Thyroid gland (tissue), 4 donors: Measurements from ENCODE around the gene IFNL4. TPM values are rescaled to one million over a fixed set of nuclear protein-coding genes. Genes with fewer than 3 reads are reported as not detected.

Source experiments
- DNase-seq, 2 donors: peaks; one replicate each; pipeline ENCODE4 v3.0.0-alpha.2; 2019
- H3K27ac ChIP-seq, 3 donors: fragments of 200-600 bp; sonication (generic); 1 replicate in 2 of 3; 2 replicates in 1 of 3; pipeline ENCODE4 v1.5.1; 2016 to 2019; ENCODE audit warnings: mild to moderate bottlenecking in 1 of 3, moderate library complexity in 1 of 3
- H3K27me3 ChIP-seq: fragments of 200-600 bp; sonication (generic); one replicate; pipeline ENCODE4 v1.5.1; 2019
- H3K36me3 ChIP-seq, 2 donors: fragments of 200-600 bp; sonication (generic); one replicate each; pipeline ENCODE4 v1.5.1; 2016 to 2019
- H3K4me1 ChIP-seq, 2 donors: fragments of 200-600 bp; sonication (generic); one replicate each; pipeline ENCODE4 v1.5.1; 2017 to 2019
- H3K4me3 ChIP-seq, 3 donors: fragments of 200-600 bp; sonication (generic); replicated peaks in 1 of 3; 1 replicate in 2 of 3; 2 replicates in 1 of 3; pipeline ENCODE4 v1.5.1; 2016; ENCODE audit warnings: mild to moderate bottlenecking in 1 of 3
- H3K9me3 ChIP-seq: fragments of 200-600 bp; sonication (generic); one replicate; pipeline ENCODE4 v1.5.1; 2017
- POLR2A ChIP-seq, 2 donors: fragments of 450-650 bp; IDR thresholded peaks; one replicate each; pipeline ENCODE4 v1.6.1; 2017; ENCODE audit warnings: antibody characterized with exemption in 2 of 2, mild to moderate bottlenecking in 2 of 2, moderate library complexity in 1 of 2
- WGBS, 2 donors: methylation state at CpG; one replicate each; pipeline ENCODE4 v1.1.5; 2017; 5-methylcytosine and 5-hydroxymethylcytosine counted together
- intact Hi-C: fragments of 100-400 bp; cut with DNase I; formaldehyde crosslinking; loops from one replicate; pipeline ENCODE4 v1.15.1; 2023
- total RNA-seq, 4 donors: library from RNA; depleted of rRNA; stranded (reverse); fragments of >200 nt; gene quantifications; one replicate each; pipeline ENCODE4 v1.2.3, GENCODE V29; 2016
- TF ChIP-seq, protein P1 (sequence below), 6 experiments: fragments of 200-600 bp in 3 of 6; fragments of 450-650 bp in 3 of 6; sonication (generic) in 3 of 6; IDR thresholded peaks; one replicate each; pipeline ENCODE4 v1.5.1; 2016 to 2019; ENCODE audit warnings: antibody characterized with exemption in 6 of 6, mild to moderate bottlenecking in 2 of 6, inconsistent platforms in 1 of 6, moderate library complexity in 1 of 6

The IFNL4 gene
- total RNA-seq, 4 donors from 2014 or later = not detected

DNA sequence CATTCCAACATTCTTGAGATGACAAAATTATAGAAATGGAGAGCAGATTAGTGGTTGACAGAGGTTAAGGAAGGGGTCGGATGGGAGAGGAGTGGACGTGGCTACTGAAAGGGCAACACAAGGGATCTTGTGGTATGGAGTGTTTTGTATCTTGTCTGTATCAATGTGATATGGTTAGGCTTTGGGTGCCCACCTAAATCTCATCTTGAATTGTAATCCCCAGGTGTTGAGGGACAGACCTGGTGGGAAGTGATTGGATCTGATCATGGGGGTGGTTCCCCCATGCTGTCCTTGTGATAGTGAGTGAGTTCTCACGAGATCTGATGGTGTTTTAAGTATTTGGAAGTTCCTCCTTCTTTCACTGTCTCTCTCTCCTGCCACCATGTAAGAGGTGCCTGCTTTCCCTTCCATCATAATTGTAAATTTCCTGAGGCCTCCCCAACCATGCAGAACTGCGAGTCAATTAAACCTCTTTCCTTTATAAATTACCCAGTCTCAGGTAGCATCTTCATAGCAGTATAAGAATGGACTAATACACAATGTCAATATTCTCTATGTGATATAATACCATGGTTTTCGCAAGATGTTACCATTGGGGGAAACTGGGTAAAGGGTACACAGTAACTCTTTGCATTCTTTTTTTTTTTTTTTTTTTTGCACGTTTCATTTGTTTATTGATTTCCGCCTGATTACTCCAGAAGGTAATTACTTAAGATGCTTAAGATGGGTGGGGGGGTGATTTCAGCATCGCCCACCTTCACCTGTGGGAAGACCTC, 4.9 kb upstream of the IFNL4 start:
- Histone ChIP-seq H3K27ac (no peak overlapping the region), H3K27me3 (no peaks in the 10 kb centered on the region), H3K9me3 (no peaks in the 10 kb centered on the region), H3K36me3 (no peaks in the 10 kb centered on the region), H3K4me3 (no peak overlapping the region), H3K4me1 (no peaks in the 10 kb centered on the region)
- intact Hi-C loops = no loop called here
- no peak for DNase-seq
- TF ChIP-seq, protein P1, sequence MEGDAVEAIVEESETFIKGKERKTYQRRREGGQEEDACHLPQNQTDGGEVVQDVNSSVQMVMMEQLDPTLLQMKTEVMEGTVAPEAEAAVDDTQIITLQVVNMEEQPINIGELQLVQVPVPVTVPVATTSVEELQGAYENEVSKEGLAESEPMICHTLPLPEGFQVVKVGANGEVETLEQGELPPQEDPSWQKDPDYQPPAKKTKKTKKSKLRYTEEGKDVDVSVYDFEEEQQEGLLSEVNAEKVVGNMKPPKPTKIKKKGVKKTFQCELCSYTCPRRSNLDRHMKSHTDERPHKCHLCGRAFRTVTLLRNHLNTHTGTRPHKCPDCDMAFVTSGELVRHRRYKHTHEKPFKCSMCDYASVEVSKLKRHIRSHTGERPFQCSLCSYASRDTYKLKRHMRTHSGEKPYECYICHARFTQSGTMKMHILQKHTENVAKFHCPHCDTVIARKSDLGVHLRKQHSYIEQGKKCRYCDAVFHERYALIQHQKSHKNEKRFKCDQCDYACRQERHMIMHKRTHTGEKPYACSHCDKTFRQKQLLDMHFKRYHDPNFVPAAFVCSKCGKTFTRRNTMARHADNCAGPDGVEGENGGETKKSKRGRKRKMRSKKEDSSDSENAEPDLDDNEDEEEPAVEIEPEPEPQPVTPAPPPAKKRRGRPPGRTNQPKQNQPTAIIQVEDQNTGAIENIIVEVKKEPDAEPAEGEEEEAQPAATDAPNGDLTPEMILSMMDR (IDR thresholded peaks at IDR 0.05) = no peak
- TF ChIP-seq POLR2A (IDR thresholded peaks at IDR 0.05) = no peak
- 78 to 79% methylated on average over 8 of the region's 8 CpGs for WGBS, 2 donors

DNA sequence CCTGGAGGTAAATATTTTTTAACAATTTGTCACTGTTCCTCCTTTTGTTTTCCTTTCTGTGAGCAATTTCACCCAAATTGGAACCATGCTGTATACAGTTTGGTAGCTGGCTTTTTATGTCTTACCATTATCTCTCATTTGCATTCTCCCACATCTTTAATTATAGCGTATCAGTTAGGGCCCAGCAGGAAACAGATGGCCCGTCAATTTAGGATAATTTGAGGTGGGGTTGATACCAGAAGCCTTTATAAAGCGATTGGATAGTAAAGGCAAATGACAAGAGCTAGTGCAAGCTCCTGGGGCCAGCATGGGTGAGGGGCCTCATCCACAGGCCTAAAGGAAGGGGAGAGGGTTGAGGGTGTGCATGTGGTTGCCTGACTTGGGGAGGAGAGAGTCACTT, 3.8 kb upstream of the IFNL4 start:
- H3K4me1 ChIP-seq = peaks cover 5% of the 10 kb centered on the region in 2 donors
- intact Hi-C loops = no loop called here
- no peaks in the 10 kb centered on the region for H3K27me3 ChIP-seq
- no peak for DNase-seq
- H3K4me3 ChIP-seq = no peak overlapping the region
- no peaks in the 10 kb centered on the region for H3K36me3 ChIP-seq
- WGBS, 2 donors = 68 to 75% methylated on average over 3 of the region's 3 CpGs
- no peak overlapping the region for H3K27ac ChIP-seq
- H3K9me3 ChIP-seq = no peaks in the 10 kb centered on the region
- TF ChIP-seq POLR2A (IDR thresholded peaks at IDR 0.05) = no peak
- TF ChIP-seq, protein P1 (IDR thresholded peaks at IDR 0.05) = no peak

DNA sequence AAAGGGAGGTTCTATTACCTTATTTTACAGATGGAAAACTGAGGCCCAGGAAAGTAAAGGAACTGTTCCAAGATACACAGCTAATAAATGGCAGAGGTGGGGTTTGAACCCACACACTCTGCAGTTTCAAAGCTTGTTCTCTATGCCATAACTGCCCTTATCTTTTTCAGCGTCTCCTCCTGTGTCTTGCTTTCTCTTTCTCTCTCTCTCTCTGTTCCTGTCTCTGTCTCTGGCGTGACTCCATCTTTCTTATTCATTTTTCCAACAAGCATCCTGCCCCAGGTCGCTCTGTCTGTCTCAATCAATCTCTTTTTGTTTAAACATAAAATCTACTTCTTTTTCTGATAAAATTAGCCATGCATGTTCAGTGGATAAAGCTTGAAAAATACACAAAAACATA, 3.2 kb upstream of the IFNL4 start:
- Histone ChIP-seq H3K36me3 (no peaks in the 10 kb centered on the region), H3K9me3 (no peaks in the 10 kb centered on the region), H3K27ac (no peak overlapping the region), H3K4me3 (no peak overlapping the region), H3K27me3 (no peaks in the 10 kb centered on the region), H3K4me1 (peaks cover 9 to 10% of the 10 kb centered on the region in 2 donors)
- intact Hi-C loops = no loop called here
- DNase-seq = no peak
- TF ChIP-seq, protein P1 (IDR thresholded peaks at IDR 0.05) = no peak
- WGBS, 2 donors = 73 to 81% methylated on average over 3 of the region's 3 CpGs

DNA sequence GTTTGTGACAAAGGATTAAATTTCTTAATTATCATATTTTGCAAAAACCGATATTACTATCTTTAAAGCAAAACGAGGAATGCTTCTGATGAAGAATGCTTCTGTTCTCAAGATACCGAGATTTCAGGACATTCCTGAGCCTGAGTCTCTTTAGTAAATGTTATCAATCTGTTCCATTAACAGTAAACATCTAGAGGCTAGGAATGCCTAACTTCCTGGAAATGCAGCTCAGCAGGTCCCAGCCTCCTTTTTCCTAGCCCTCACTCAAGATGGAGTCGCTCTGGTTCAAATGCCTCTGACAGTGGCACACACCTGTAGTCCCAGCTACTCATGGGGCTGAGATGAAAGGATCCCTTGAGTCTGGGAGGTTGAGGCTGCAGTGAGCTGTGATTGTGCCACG, 2.4 kb upstream of the IFNL4 start:
- intact Hi-C loops = no loop called here
- H3K4me1 ChIP-seq = peaks cover 9 to 10% of the 10 kb centered on the region in 2 donors
- H3K4me3 ChIP-seq = no peak overlapping the region
- H3K27ac ChIP-seq = no peak overlapping the region
- DNase-seq = no peak
- H3K36me3 ChIP-seq = no peaks in the 10 kb centered on the region
- WGBS, 2 donors = 88 to 91% methylated on average over 5 of the region's 5 CpGs
- no peaks in the 10 kb centered on the region for H3K27me3 ChIP-seq
- no peak for TF ChIP-seq POLR2A (IDR thresholded peaks at IDR 0.05)
- H3K9me3 ChIP-seq = no peaks in the 10 kb centered on the region

DNA sequence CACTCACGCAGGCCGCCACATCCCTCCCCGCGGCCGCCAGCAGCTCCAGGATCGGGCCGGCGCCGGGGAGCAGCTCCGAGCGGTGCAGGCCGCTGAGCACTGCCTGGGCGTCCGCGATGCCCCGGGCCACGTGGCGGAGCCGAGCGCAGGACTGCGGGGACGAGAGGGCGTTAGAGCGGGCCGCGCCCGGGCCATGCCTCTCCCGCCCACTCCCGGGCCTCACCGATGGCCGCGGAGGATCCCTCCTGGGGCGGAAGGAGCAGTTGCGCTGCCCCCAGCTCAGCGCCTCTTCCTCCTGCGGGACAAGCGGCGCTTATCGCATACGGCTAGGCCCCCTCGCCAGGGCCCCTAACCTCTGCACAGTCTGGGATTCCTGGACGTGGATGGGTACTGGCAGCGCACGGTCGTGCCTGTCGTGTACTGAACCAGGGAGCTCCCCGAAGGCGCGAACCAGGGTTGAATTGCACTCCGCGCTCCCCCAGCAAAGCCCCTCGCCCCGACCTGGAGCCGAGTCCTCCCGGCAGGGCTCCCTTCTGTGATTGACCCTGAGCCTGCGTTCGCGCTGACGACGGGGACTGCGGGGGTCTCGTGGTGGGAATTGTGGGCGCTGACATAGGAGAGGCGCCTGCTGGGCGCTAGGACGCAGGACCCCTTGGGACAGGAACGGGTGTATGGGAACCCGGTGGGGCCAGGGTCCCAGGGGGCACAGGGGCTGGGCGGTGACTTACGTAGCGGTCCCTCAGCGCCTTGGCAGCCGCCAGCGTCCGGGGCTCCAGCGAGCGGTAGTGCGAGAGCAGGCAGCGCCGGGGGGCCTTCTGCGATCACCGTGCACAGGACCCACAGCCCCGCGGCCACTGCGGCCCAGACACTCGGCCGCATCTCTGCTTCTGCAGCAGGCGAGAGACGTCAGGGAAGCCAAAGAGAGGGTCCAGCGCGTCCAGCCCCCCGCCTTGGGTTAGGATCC, 673 bp downstream of the IFNL4 start:
- TF ChIP-seq, protein P1 (IDR thresholded peaks at IDR 0.05) = no peak
- TF ChIP-seq POLR2A (IDR thresholded peaks at IDR 0.05) = no peak
- Histone ChIP-seq H3K4me1 (peaks cover 9 to 10% of the 10 kb centered on the region in 2 donors), H3K27me3 (no peaks in the 10 kb centered on the region), H3K9me3 (no peaks in the 10 kb centered on the region), H3K4me3 (no peak overlapping the region), H3K27ac (no peak overlapping the region), H3K36me3 (no peaks in the 10 kb centered on the region)
- intact Hi-C loops = no loop called here
- no peak for DNase-seq
- WGBS, 2 donors = 19% methylated on average over 27 of the region's 92 CpGs; no CpG with 5 or more reads in 1 of the 2 donors
